ENCODE measurements around the gene ELL. TPM values are rescaled to one million over a fixed set of nuclear protein-coding genes. Genes with fewer than 3 reads are reported as not detected.

The ELL gene
- total RNA-seq, 1 donor from 2014 or later, result 24.5 TPM

- Histone ChIP-seq H3K9me3 (ENCODE audit: control insufficient read depth in 3 of 3, low read length in 3 of 3) (no peaks in the 10 kb centered on the region), H3K4me3 (ENCODE audit: low read length in 3 of 3) (no peak overlapping the region), H3K27ac (ENCODE audit: low read depth, low read length) (peak overlapping the region; percentile 60), H3K4me1 (ENCODE audit: control insufficient read depth in 3 of 3, insufficient read depth in 3 of 3, low read length in 3 of 3) (peaks cover 85 to 91% (median 87%) of the 10 kb centered on the region in 3 donors), H3K27me3 (ENCODE audit: control insufficient read depth in 3 of 3, insufficient read depth in 3 of 3, low read length in 3 of 3) (no peaks in the 10 kb centered on the region), H3K36me3 (ENCODE audit: control insufficient read depth in 3 of 3, insufficient read depth in 3 of 3, low read length in 3 of 3) (no peaks in the 10 kb centered on the region), H3K9ac (ENCODE audit: low read depth in 1 of 3, low read length in 3 of 3) (peak overlapping the region; percentile 19 to 38 (median 19))
Observed at GRCh38 chr19:18491995-18492953, 29.6 kb downstream of the ELL start.

- Histone ChIP-seq H3K27me3 (ENCODE audit: control insufficient read depth in 3 of 3, insufficient read depth in 3 of 3, low read length in 3 of 3) (no peaks in the 10 kb centered on the region), H3K9ac (ENCODE audit: low read depth in 1 of 3, low read length in 3 of 3) (peak overlapping the region in 1 of 3 donors; percentile 16), H3K4me3 (ENCODE audit: low read length in 3 of 3) (no peak overlapping the region), H3K9me3 (ENCODE audit: control insufficient read depth in 3 of 3, low read length in 3 of 3) (no peaks in the 10 kb centered on the region), H3K4me1 (ENCODE audit: control insufficient read depth in 3 of 3, insufficient read depth in 3 of 3, low read length in 3 of 3) (peaks cover 85 to 91% (median 91%) of the 10 kb centered on the region in 3 donors), H3K27ac (ENCODE audit: low read depth, low read length) (no peak overlapping the region), H3K36me3 (ENCODE audit: control insufficient read depth in 3 of 3, insufficient read depth in 3 of 3, low read length in 3 of 3) (no peaks in the 10 kb centered on the region)
Observed at GRCh38 chr19:18490728-18491127, 31.1 kb downstream of the ELL start.

- no peak overlapping the region for H3K4me3 ChIP-seq (ENCODE audit: low read length in 3 of 3)
- H3K27me3 ChIP-seq (ENCODE audit: control insufficient read depth in 3 of 3, insufficient read depth in 3 of 3, low read length in 3 of 3), result no peaks in the 10 kb centered on the region
- H3K9me3 ChIP-seq (ENCODE audit: control insufficient read depth in 3 of 3, low read length in 3 of 3), result no peaks in the 10 kb centered on the region
- no peaks in the 10 kb centered on the region for H3K36me3 ChIP-seq (ENCODE audit: control insufficient read depth in 3 of 3, insufficient read depth in 3 of 3, low read length in 3 of 3)
- peaks cover 80 to 91% (median 90%) of the 10 kb centered on the region in 3 donors for H3K4me1 ChIP-seq (ENCODE audit: control insufficient read depth in 3 of 3, insufficient read depth in 3 of 3, low read length in 3 of 3)
- H3K27ac ChIP-seq (ENCODE audit: low read depth, low read length), result peak overlapping the region; percentile 66
- peak overlapping the region in 2 of 3 donors; percentile 43 to 66 for H3K9ac ChIP-seq (ENCODE audit: low read depth in 1 of 3, low read length in 3 of 3)
Observed at GRCh38 chr19:18489627-18490184, 32.2 kb downstream of the ELL start.

- Histone ChIP-seq H3K36me3 (ENCODE audit: control insufficient read depth in 3 of 3, insufficient read depth in 3 of 3, low read length in 3 of 3) (no peaks in the 10 kb centered on the region), H3K27ac (ENCODE audit: low read depth, low read length) (peak overlapping the region; percentile 66), H3K27me3 (ENCODE audit: control insufficient read depth in 3 of 3, insufficient read depth in 3 of 3, low read length in 3 of 3) (no peaks in the 10 kb centered on the region), H3K4me3 (ENCODE audit: low read length in 3 of 3) (peak overlapping the region; percentile 20 to 46 (median 45)), H3K9ac (ENCODE audit: low read depth in 1 of 3, low read length in 3 of 3) (peak overlapping the region; percentile 12 to 66 (median 65)), H3K9me3 (ENCODE audit: control insufficient read depth in 3 of 3, low read length in 3 of 3) (no peaks in the 10 kb centered on the region), H3K4me1 (ENCODE audit: control insufficient read depth in 3 of 3, insufficient read depth in 3 of 3, low read length in 3 of 3) (peaks cover 74 to 91% (median 84%) of the 10 kb centered on the region in 3 donors)
Observed at GRCh38 chr19:18488838-18489626, 32.8 kb downstream of the ELL start.

- H3K9me3 ChIP-seq (ENCODE audit: control insufficient read depth in 3 of 3, low read length in 3 of 3), result no peaks in the 10 kb centered on the region
- H3K36me3 ChIP-seq (ENCODE audit: control insufficient read depth in 3 of 3, insufficient read depth in 3 of 3, low read length in 3 of 3), result no peaks in the 10 kb centered on the region
- peak overlapping the region in 2 of 3 donors; percentile 20 to 45 for H3K4me3 ChIP-seq (ENCODE audit: low read length in 3 of 3)
- peak overlapping the region; percentile 12 to 66 (median 65) for H3K9ac ChIP-seq (ENCODE audit: low read depth in 1 of 3, low read length in 3 of 3)
- H3K4me1 ChIP-seq (ENCODE audit: control insufficient read depth in 3 of 3, insufficient read depth in 3 of 3, low read length in 3 of 3), result peaks cover 74 to 91% (median 84%) of the 10 kb centered on the region in 3 donors
- H3K27ac ChIP-seq (ENCODE audit: low read depth, low read length), result peak overlapping the region; percentile 66
- no peaks in the 10 kb centered on the region for H3K27me3 ChIP-seq (ENCODE audit: control insufficient read depth in 3 of 3, insufficient read depth in 3 of 3, low read length in 3 of 3)
Observed at GRCh38 chr19:18488403-18488723, 33.5 kb downstream of the ELL start.

- peak overlapping the region in 2 of 3 donors; percentile 65 to 66 for H3K9ac ChIP-seq (ENCODE audit: low read depth in 1 of 3, low read length in 3 of 3)
- peak overlapping the region in 1 of 3 donors; percentile 13 for H3K4me3 ChIP-seq (ENCODE audit: low read length in 3 of 3)
- H3K4me1 ChIP-seq (ENCODE audit: control insufficient read depth in 3 of 3, insufficient read depth in 3 of 3, low read length in 3 of 3), result peaks cover 73 to 91% (median 82%) of the 10 kb centered on the region in 3 donors
- H3K27ac ChIP-seq (ENCODE audit: low read depth, low read length), result peak overlapping the region; percentile 66
- no peaks in the 10 kb centered on the region for H3K9me3 ChIP-seq (ENCODE audit: control insufficient read depth in 3 of 3, low read length in 3 of 3)
- H3K36me3 ChIP-seq (ENCODE audit: control insufficient read depth in 3 of 3, insufficient read depth in 3 of 3, low read length in 3 of 3), result no peaks in the 10 kb centered on the region
- no peaks in the 10 kb centered on the region for H3K27me3 ChIP-seq (ENCODE audit: control insufficient read depth in 3 of 3, insufficient read depth in 3 of 3, low read length in 3 of 3)
Observed at GRCh38 chr19:18487576-18488402, 34.1 kb downstream of the ELL start.

- peak overlapping the region in 2 of 3 donors; percentile 34 to 50 for H3K9ac ChIP-seq (ENCODE audit: low read depth in 1 of 3, low read length in 3 of 3)
- no peaks in the 10 kb centered on the region for H3K9me3 ChIP-seq (ENCODE audit: control insufficient read depth in 3 of 3, low read length in 3 of 3)
- no peaks in the 10 kb centered on the region for H3K36me3 ChIP-seq (ENCODE audit: control insufficient read depth in 3 of 3, insufficient read depth in 3 of 3, low read length in 3 of 3)
- peaks cover 63 to 86% (median 74%) of the 10 kb centered on the region in 3 donors for H3K4me1 ChIP-seq (ENCODE audit: control insufficient read depth in 3 of 3, insufficient read depth in 3 of 3, low read length in 3 of 3)
- no peaks in the 10 kb centered on the region for H3K27me3 ChIP-seq (ENCODE audit: control insufficient read depth in 3 of 3, insufficient read depth in 3 of 3, low read length in 3 of 3)
- peak overlapping the region in 1 of 3 donors; percentile 30 for H3K4me3 ChIP-seq (ENCODE audit: low read length in 3 of 3)
- peak overlapping the region; percentile 33 for H3K27ac ChIP-seq (ENCODE audit: low read depth, low read length)
Observed at GRCh38 chr19:18486746-18487145, 35.1 kb downstream of the ELL start.

GRCh38 chr19:18484992-18485391 lies 36.9 kb downstream of the ELL start:
- peak overlapping the region; percentile 36 for H3K27ac ChIP-seq (ENCODE audit: low read depth, low read length)
- peaks cover 66 to 94% (median 78%) of the 10 kb centered on the region in 3 donors for H3K4me1 ChIP-seq (ENCODE audit: control insufficient read depth in 3 of 3, insufficient read depth in 3 of 3, low read length in 3 of 3)
- H3K9me3 ChIP-seq (ENCODE audit: control insufficient read depth in 3 of 3, low read length in 3 of 3), result no peaks in the 10 kb centered on the region
- peak overlapping the region; percentile 7 to 45 (median 16) for H3K9ac ChIP-seq (ENCODE audit: low read depth in 1 of 3, low read length in 3 of 3)
- no peak overlapping the region for H3K4me3 ChIP-seq (ENCODE audit: low read length in 3 of 3)
- no peaks in the 10 kb centered on the region for H3K36me3 ChIP-seq (ENCODE audit: control insufficient read depth in 3 of 3, insufficient read depth in 3 of 3, low read length in 3 of 3)
- H3K27me3 ChIP-seq (ENCODE audit: control insufficient read depth in 3 of 3, insufficient read depth in 3 of 3, low read length in 3 of 3), result no peaks in the 10 kb centered on the region
